Mesodermal cell (in vitro differentiated cells): Measurements from ENCODE around the gene COL4A1.

Experiments used
- H3K27ac ChIP-seq: 2 replicates; pipeline ENCODE4 v1.7.0; 2013; ENCODE audit warnings: mild to moderate bottlenecking, low read depth, low read length, moderate library complexity; ENCODE audit not compliant: severe bottlenecking
- H3K36me3 ChIP-seq: 2 replicates; pipeline ENCODE4 v1.7.1; 2013; ENCODE audit warnings: mild to moderate bottlenecking, low read length, moderate library complexity; ENCODE audit not compliant: control insufficient read depth, insufficient read depth
- H3K4me1 ChIP-seq: one replicate; pipeline ENCODE4 v1.7.1; 2013; ENCODE audit warnings: mild to moderate bottlenecking, low read length; ENCODE audit not compliant: insufficient read depth, control insufficient read depth, poor library complexity, severe bottlenecking
- H3K4me3 ChIP-seq: 2 replicates; pipeline ENCODE4 v1.7.0; 2013; ENCODE audit warnings: low read length, control low read depth, mild to moderate bottlenecking; ENCODE audit not compliant: insufficient read depth, poor library complexity, severe bottlenecking; ENCODE audit errors: extremely low read depth
- H3K9me3 ChIP-seq: 2 replicates; pipeline ENCODE4 v1.7.1; 2013; ENCODE audit warnings: mild to moderate bottlenecking, low read length, moderate library complexity; ENCODE audit not compliant: control insufficient read depth
- WGBS, 2 experiments: methylation state at CpG; one replicate each; pipeline ENCODE4 v1.1.5; 2013; ENCODE audit warnings: missing lambda C conversion rate in 2 of 2; ENCODE audit not compliant: insufficient coverage in 2 of 2; 5-methylcytosine and 5-hydroxymethylcytosine counted together

The COL4A1 gene

GRCh38 chr13:110216398-110217041, 90.4 kb downstream of the COL4A1 start:
- Histone ChIP-seq H3K36me3 (peaks cover 75% of the 10 kb centered on the region), H3K9me3 (no peaks in the 10 kb centered on the region), H3K4me3 (no peak overlapping the region), H3K27ac (peak overlapping the region; percentile 46), H3K4me1 (peaks cover 32% of the 10 kb centered on the region)
- 91 to 94% methylated on average over 6 to 7 of the region's 10 CpGs for WGBS, 2 experiments

- peak overlapping the region; percentile 49 for H3K27ac ChIP-seq
Observed at GRCh38 chr13:110216006-110216397, 91.0 kb downstream of the COL4A1 start.

GRCh38 chr13:110215606-110216005, 91.4 kb downstream of the COL4A1 start:
- H3K4me1 ChIP-seq, result peaks cover 32% of the 10 kb centered on the region
- WGBS, 2 experiments, result 83 to 96% methylated on average over 1 to 5 of the region's 7 CpGs
- H3K4me3 ChIP-seq, result no peak overlapping the region
- no peaks in the 10 kb centered on the region for H3K9me3 ChIP-seq
- H3K27ac ChIP-seq, result peak overlapping the region; percentile 49
- peaks cover 80% of the 10 kb centered on the region for H3K36me3 ChIP-seq

More at GRCh38 chr13:110216006-110216397, 91.0 kb downstream of the COL4A1 start:
- Histone ChIP-seq H3K4me1 (peaks cover 32% of the 10 kb centered on the region), H3K4me3 (no peak overlapping the region), H3K9me3 (no peaks in the 10 kb centered on the region), H3K36me3 (peaks cover 80% of the 10 kb centered on the region)
- WGBS, 2 experiments, result 85 to 100% methylated on average over 2 to 4 of the region's 4 CpGs

GRCh38 chr13:110214637-110215036, 92.3 kb downstream of the COL4A1 start:
- peaks cover 82% of the 10 kb centered on the region for H3K36me3 ChIP-seq
- peaks cover 32% of the 10 kb centered on the region for H3K4me1 ChIP-seq
- H3K9me3 ChIP-seq, result no peaks in the 10 kb centered on the region
- 80 to 96% methylated on average over 1 to 3 of the region's 5 CpGs for WGBS, 2 experiments
- no peak overlapping the region for H3K4me3 ChIP-seq
- no peak overlapping the region for H3K27ac ChIP-seq

GRCh38 chr13:110213461-110214074, 93.4 kb downstream of the COL4A1 start:
- H3K27ac ChIP-seq, result no peak overlapping the region
- H3K4me1 ChIP-seq, result peaks cover 24% of the 10 kb centered on the region
- H3K36me3 ChIP-seq, result peaks cover 82% of the 10 kb centered on the region
- no peaks in the 10 kb centered on the region for H3K9me3 ChIP-seq
- WGBS, 2 experiments, result 83 to 92% methylated on average over 6 to 11 of the region's 13 CpGs
- no peak overlapping the region for H3K4me3 ChIP-seq

GRCh38 chr13:110212529-110212928, 94.4 kb downstream of the COL4A1 start:
- no peak overlapping the region for H3K27ac ChIP-seq
- peaks cover 88% of the 10 kb centered on the region for H3K36me3 ChIP-seq
- 93 to 96% methylated on average over 6 to 8 of the region's 9 CpGs for WGBS, 2 experiments
- no peaks in the 10 kb centered on the region for H3K9me3 ChIP-seq
- no peak overlapping the region for H3K4me3 ChIP-seq
- peaks cover 17% of the 10 kb centered on the region for H3K4me1 ChIP-seq

GRCh38 chr13:110211735-110212134, 95.2 kb downstream of the COL4A1 start:
- WGBS, 2 experiments, result 100% methylated on average over 1 to 3 of the region's 6 CpGs
- peaks cover 90% of the 10 kb centered on the region for H3K36me3 ChIP-seq
- H3K4me3 ChIP-seq, result no peak overlapping the region
- H3K27ac ChIP-seq, result no peak overlapping the region
- H3K9me3 ChIP-seq, result no peaks in the 10 kb centered on the region
- H3K4me1 ChIP-seq, result peaks cover 9% of the 10 kb centered on the region

- Histone ChIP-seq H3K9me3 (no peaks in the 10 kb centered on the region), H3K4me1 (peaks cover 2% of the 10 kb centered on the region), H3K27ac (no peak overlapping the region), H3K4me3 (no peak overlapping the region), H3K36me3 (peaks cover 96% of the 10 kb centered on the region)
- WGBS, 2 experiments, result 93 to 95% methylated on average over 7 to 8 of the region's 10 CpGs
Observed at GRCh38 chr13:110211046-110211445, 95.9 kb downstream of the COL4A1 start.

- peaks cover 96% of the 10 kb centered on the region for H3K36me3 ChIP-seq
Observed at GRCh38 chr13:110210604-110210985, 96.4 kb downstream of the COL4A1 start.

GRCh38 chr13:110209950-110210603, 96.9 kb downstream of the COL4A1 start:
- H3K9me3 ChIP-seq, result no peaks in the 10 kb centered on the region
- no peak overlapping the region for H3K4me3 ChIP-seq
- no peak overlapping the region for H3K27ac ChIP-seq
- H3K4me1 ChIP-seq, result no peaks in the 10 kb centered on the region
- 96 to 97% methylated on average over 9 to 11 of the region's 14 CpGs for WGBS, 2 experiments
- peaks cover 96% of the 10 kb centered on the region for H3K36me3 ChIP-seq

More at GRCh38 chr13:110210604-110210985, 96.4 kb downstream of the COL4A1 start:
- whole genome bisulfite sequencing, 2 experiments, result 100% methylated on average over 3 of the region's 3 CpGs
- Histone ChIP-seq H3K4me1 (no peaks in the 10 kb centered on the region), H3K9me3 (no peaks in the 10 kb centered on the region), H3K27ac (no peak overlapping the region), H3K4me3 (no peak overlapping the region)

- 94 to 98% methylated on average over 7 to 9 of the region's 10 CpGs for WGBS, 2 experiments
- no peaks in the 10 kb centered on the region for H3K4me1 ChIP-seq
- H3K36me3 ChIP-seq, result peaks cover 91% of the 10 kb centered on the region
- no peak overlapping the region for H3K4me3 ChIP-seq
- no peak overlapping the region for H3K27ac ChIP-seq
- H3K9me3 ChIP-seq, result no peaks in the 10 kb centered on the region
Observed at GRCh38 chr13:110208116-110208515, 98.8 kb downstream of the COL4A1 start.
